ENCODE results near the gene SLX9. TPM values are rescaled to one million over a fixed set of nuclear protein-coding genes. Genes with fewer than 3 reads are reported as not detected.

The SLX9 gene
- total and polyA plus RNA-seq, 8 donors: 5.4 to 83.4 (median 19.3) TPM

DNA sequence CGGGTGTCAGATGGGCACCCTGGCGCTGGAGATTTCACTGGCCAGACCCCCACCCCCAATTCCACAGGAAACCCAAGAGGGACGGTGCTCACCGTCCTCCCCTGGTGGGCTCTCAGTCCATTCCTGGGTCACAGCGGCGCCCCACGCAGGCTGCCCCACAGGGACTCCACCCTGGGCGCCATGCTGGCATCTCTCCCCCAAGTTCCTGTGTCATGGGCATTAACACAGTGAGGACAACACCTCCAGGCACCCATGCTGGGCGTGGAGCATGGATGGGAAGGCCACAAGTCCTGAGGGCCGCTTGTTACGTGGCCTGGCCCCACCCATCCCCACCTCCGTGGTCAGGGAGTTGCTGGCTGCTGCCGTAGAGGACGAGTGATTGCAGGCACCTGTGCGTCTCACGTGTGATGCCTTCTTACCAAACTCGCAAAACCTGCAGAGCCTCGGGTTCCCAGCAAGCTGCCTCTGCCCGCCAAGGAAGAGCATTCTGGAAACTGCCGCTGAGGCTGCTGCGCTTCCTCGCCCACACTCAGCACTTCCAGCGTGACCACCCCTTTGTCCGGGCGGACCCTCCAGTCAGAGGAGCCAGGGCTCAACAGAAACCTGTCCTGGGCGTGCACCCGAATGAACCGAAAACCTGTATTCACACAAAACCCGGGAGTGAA is 60.3 kb downstream of the SLX9 start:
- Histone ChIP-seq H3K36me3 (no peaks in the 10 kb centered on the region), H3K4me3 (no peak overlapping the region), H3K9me3 (no peaks in the 10 kb centered on the region), H3K27ac (peak overlapping the region in 2 of 5 donors; percentile 15 to 70), H3K27me3 (peaks cover 0 to 29% (median 2%) of the 10 kb centered on the region in 3 donors), H3K4me1 (peaks cover 0 to 55% (median 16%) of the 10 kb centered on the region in 4 donors)
- TF ChIP-seq POLR2A (IDR thresholded peaks at IDR 0.05) (no peak), EP300 (IDR thresholded peaks at IDR 0.05) (no peak), POLR2AphosphoS5 (IDR thresholded peaks at IDR 0.05) (no peak)
- TF ChIP-seq, protein P1, sequence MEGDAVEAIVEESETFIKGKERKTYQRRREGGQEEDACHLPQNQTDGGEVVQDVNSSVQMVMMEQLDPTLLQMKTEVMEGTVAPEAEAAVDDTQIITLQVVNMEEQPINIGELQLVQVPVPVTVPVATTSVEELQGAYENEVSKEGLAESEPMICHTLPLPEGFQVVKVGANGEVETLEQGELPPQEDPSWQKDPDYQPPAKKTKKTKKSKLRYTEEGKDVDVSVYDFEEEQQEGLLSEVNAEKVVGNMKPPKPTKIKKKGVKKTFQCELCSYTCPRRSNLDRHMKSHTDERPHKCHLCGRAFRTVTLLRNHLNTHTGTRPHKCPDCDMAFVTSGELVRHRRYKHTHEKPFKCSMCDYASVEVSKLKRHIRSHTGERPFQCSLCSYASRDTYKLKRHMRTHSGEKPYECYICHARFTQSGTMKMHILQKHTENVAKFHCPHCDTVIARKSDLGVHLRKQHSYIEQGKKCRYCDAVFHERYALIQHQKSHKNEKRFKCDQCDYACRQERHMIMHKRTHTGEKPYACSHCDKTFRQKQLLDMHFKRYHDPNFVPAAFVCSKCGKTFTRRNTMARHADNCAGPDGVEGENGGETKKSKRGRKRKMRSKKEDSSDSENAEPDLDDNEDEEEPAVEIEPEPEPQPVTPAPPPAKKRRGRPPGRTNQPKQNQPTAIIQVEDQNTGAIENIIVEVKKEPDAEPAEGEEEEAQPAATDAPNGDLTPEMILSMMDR (IDR thresholded peaks at IDR 0.05): no peak
- intact Hi-C loops (cut with DNase I; ENCODE audit: low total_unique reads): no loop called here
- no peak for DNase-seq
- 68 to 77% (median 75%) methylated on average over 18 to 29 of the region's 29 CpGs for WGBS, 5 donors

DNA sequence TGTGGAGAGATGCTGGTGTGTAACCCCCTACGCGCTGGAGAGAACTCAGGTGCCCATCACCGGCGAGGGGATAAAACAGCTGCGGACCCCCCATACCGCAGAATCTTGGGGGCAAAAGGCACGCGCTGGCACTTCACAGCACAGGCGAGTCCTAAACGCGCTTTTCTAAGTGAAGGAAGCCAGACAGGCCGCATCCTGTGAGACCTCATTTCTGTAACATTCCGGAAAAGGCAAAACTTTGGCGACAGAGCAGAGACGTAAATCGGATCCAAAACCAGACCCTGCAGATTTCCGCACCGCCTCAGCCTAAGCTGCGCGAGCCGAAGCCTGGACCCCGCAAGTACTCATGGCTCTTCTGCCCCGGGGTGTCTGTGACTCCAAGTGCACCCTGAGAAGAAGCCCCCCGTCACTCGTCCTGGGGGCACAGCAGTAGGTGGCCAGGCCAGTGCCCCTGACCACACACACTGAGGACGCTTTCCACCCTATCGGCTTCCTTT is 60.9 kb downstream of the SLX9 start:
- intact Hi-C loops (cut with DNase I; ENCODE audit: low total_unique reads): no loop called here
- Histone ChIP-seq H3K36me3 (no peaks in the 10 kb centered on the region), H3K4me3 (peak overlapping the region in 1 of 4 donors; percentile 14), H3K4me1 (peaks cover 0 to 49% (median 13%) of the 10 kb centered on the region in 4 donors), H3K9me3 (no peaks in the 10 kb centered on the region), H3K27me3 (peaks cover 0 to 29% (median 2%) of the 10 kb centered on the region in 3 donors), H3K27ac (peak overlapping the region in 3 of 5 donors; percentile 15 to 70 (median 62))
- DNase-seq: no peak
- no peak for TF ChIP-seq POLR2A (IDR thresholded peaks at IDR 0.05)
- TF ChIP-seq POLR2AphosphoS5 (IDR thresholded peaks at IDR 0.05): no peak
- no peak for TF ChIP-seq EP300 (IDR thresholded peaks at IDR 0.05)
- TF ChIP-seq, protein P1 (IDR thresholded peaks at IDR 0.05): no peak
- WGBS, 5 donors: 75 to 87% (median 84%) methylated on average over 25 to 27 of the region's 27 CpGs

DNA sequence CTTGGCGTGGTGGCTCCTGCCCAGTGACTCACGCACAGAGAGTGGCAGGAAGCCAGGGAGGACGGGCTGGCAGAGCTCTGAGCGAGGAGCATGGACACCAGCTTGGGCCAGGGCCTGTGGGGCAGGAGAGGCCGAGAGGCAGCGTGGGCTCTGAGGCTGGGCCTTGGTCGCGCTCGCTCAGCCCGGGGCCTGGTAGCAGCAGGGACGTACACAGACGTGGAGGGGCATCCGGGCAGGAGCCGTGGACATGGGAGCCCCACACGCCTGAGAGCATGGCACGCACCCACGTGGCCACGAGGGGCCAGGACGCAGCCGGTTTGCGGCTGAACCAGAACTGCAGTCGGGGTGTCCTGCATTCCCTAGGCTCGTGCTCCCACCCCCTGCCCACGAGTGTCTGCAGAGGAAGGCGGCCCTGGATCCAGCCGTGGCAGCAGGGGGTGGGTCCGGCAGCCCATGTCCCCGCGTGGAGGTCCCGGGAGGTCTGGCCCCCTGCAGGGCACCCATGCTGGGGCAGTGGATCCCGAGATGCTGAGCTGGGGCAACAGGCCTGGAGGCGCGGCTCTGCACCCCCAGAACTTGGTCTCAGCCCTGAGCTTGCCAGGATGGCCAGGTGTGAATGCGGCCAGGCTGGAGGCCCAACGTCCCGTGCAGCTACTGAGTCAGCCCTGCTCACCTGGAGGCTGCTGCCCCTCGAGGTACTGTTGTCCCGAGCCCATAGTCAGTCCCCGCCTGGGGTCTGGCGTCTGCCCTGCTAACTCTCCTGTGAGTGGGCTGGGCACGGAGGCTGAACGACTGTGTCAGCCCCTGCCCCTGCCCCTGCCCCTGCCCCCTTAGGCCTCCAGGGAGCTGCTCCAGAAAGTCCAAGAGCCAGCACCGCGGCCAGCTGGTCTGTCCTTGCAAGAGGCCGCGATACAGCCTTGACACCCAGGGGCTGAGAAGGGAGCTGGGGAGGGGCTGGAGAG is 61.6 kb downstream of the SLX9 start:
- H3K36me3 ChIP-seq: no peaks in the 10 kb centered on the region
- H3K27me3 ChIP-seq: peaks cover 0 to 29% (median 2%) of the 10 kb centered on the region in 3 donors
- H3K27ac ChIP-seq: peak overlapping the region in 3 of 5 donors; percentile 15 to 70 (median 62)
- WGBS, 5 donors: 74 to 81% (median 77%) methylated on average over 31 to 46 of the region's 46 CpGs
- peak overlapping the region in 1 of 4 donors; percentile 14 for H3K4me3 ChIP-seq
- no peaks in the 10 kb centered on the region for H3K9me3 ChIP-seq
- peaks cover 0 to 47% (median 13%) of the 10 kb centered on the region in 4 donors for H3K4me1 ChIP-seq
- peak; percentile 49 to 60 for DNase-seq
- peak in 1 of 3 donors; percentile 27 for TF ChIP-seq POLR2AphosphoS5 (IDR thresholded peaks at IDR 0.05)
- no peak for TF ChIP-seq POLR2A (IDR thresholded peaks at IDR 0.05)
- intact Hi-C loops (cut with DNase I; ENCODE audit: low total_unique reads): no loop called here

DNA sequence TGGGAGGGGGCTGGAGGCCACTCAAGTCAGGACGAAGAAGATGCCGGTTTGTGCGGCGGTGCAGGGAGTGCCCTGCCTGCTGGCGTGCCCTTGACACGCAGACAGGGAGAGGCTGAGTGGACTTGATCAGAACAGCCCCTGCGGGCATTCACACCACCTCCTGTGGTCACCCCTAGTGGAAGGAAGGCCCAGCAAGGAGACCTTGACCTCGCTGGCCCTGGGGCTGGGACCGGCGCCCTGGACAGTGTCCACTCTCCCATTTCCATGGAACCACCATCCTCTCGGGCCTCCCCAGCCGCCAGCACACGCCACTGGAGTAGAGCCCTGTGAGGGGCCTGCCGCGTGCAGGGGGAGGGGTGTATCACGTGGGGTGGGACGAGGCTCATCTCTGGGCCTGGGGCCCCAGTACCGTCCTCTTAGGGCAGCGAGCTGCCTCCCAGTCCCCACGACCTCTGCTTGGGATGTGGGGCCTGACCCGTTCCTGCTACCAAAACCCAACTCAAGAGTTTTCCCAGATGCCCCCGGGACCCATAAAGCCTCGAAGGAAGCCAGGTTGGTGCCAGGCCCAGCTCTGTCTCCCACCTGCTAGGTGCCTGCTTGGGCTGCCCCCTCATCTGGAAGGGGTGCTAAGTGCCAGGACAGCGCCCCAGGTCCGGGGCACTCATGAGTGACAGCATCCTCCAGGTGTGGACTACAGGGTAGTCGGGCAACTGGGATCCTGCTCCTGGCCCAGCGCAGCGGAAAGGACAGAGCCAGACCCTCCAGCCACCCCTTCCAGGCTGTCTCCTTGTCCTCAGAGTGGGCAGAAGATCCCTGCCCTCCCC is 62.8 kb downstream of the SLX9 start:
- TF ChIP-seq, protein P1 (IDR thresholded peaks at IDR 0.05): no peak
- TF ChIP-seq POLR2AphosphoS5 (IDR thresholded peaks at IDR 0.05) (no peak), EP300 (IDR thresholded peaks at IDR 0.05) (no peak), POLR2A (IDR thresholded peaks at IDR 0.05) (no peak)
- no peak for DNase-seq
- intact Hi-C loops (cut with DNase I; ENCODE audit: low total_unique reads): no loop called here
- Histone ChIP-seq H3K36me3 (no peaks in the 10 kb centered on the region), H3K27ac (peak overlapping the region in 2 of 5 donors; percentile 46 to 67), H3K4me3 (no peak overlapping the region), H3K9me3 (no peaks in the 10 kb centered on the region), H3K27me3 (peaks cover 0 to 24% (median 2%) of the 10 kb centered on the region in 3 donors), H3K4me1 (peaks cover 0 to 46% (median 13%) of the 10 kb centered on the region in 4 donors)
- 88 to 95% (median 91%) methylated on average over 19 to 28 of the region's 28 CpGs for WGBS, 5 donors

Measured in stomach (tissue), 9 donors.